GM10248 (cell line): ENCODE results near the gene PNPLA6.
"Not testable (repeated sequence)": the region's sequence is repeated elsewhere in the genome, so short reads cannot be mapped to it uniquely, and the experiment has no call there.

Experiments used
- CTCF ChIA-PET: fragments of 300-600 bp; sonication (Branson Sonifier 250); formaldehyde crosslinking; extraction: SDS; loops from one replicate; lab custom pipeline; 2021; ENCODE audit warnings: antibody characterized with exemption; lab: Yijun Ruan, JAX
- POLR2A ChIA-PET: fragments of 350-650 bp; sonication (Branson Sonifier 250); formaldehyde crosslinking; extraction: SDS; loops from one replicate; lab custom pipeline; 2020; ENCODE audit warnings: antibody characterized with exemption; lab: Yijun Ruan, JAX
- DNase-seq: peaks from one replicate; pipeline ENCODE4 v3.0.0; 2012; ENCODE audit errors: extremely low spot score
- CTCF ChIP-seq: IDR thresholded peaks from 2 replicates; pipeline ENCODE4 v1.5.1; 2012; ENCODE audit warnings: mild to moderate bottlenecking, low read depth; ENCODE audit errors: extremely low read depth, missing control alignments, control extremely low read depth

The PNPLA6 gene

DNA sequence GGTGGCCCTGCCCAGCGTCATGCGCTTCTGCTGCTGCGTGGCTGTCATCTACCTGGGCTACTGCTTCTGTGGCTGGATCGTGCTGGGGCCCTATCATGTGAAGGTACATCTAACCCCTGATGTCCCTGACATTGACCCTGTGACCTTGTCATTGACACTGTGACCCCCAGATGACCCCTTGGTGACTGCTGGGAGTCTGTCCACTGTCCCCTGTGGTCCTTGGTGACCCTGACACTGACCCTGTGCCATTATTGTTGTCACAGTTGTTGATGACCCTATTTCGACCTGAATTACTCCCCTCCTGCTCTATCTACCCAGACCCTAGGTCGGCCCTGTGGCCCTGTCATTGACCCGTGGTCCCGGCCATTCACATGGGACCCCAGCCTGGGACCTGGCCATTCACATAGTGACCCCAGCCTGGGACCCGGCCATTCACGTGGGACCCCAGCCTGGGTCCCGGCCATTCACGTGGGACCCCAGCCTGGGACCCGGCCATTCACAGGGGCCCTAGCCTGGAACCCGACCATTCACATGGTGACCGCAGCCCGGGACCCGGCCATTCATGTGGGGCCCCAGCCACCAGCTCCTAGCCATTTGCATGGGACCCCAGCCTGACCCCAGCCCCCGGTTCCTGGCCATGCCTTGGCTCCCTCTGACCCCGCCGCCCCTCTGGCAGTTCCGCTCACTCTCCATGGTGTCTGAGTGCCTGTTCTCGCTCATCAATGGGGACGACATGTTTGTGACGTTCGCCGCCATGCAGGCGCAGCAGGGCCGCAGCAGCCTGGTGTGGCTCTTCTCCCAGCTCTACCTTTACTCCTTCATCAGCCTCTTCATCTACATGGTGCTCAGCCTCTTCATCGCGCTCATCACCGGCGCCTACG lies 5.7 kb upstream of the PNPLA6 start:
- POLR2A ChIA-PET = no interaction called here
- TF ChIP-seq CTCF = no peak
- CTCF ChIA-PET = interaction anchor here (2.0 kb wide), 1 partner anchor 38 kb away, joined by 4 read pairs; no protein-coding TSS in a partner anchor
- DNase-seq = no peak

DNA sequence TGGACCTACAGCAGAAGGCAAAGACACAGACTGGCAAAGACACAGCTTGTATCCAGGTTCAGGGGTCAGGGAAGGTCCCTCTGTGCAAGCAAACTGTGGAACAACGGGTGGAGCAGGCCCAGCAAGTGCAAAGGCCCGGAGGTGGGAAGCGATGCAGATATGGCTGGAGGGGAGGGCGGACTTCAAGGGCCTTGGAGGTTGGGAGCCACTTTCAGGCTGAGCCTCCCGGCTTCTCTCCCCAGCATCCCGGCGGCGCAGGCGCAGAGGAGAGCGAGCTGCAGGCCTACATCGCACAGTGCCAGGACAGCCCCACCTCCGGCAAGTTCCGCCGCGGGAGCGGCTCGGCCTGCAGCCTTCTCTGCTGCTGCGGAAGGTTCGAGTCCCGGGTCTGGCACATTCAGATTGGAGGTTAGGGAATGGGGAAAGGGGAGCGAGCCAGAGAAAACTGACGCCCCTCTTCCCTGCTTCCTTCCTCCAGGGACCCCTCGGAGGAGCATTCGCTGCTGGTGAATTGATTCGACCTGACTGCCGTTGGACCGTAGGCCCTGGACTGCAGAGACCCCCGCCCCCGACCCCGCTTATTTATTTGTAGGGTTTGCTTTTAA lies 2.1 kb upstream of the PNPLA6 start:
- POLR2A ChIA-PET = interaction anchor here (3.5 kb wide), 1 partner anchor 10 kb away, joined by 16 read pairs; the partner anchor contains the start of gene MCOLN1
- CTCF ChIA-PET = no interaction called here
- TF ChIP-seq CTCF = no peak
- no peak for DNase-seq

- ChIA-PET POLR2A (interaction anchor here (3.5 kb wide), 1 partner anchor 11 kb away, joined by 16 read pairs; the partner anchor contains the start of gene MCOLN1), CTCF (interaction anchor here (1.0 to 1.1 kb wide), 2 partner anchors 34 to 266 kb away, joined by 3 read pairs; no protein-coding TSS in a partner anchor)
- TF ChIP-seq CTCF = no peak
- DNase-seq = peak; percentile 94
Measured at GRCh38 chr19:7533925-7534480, 1.5 kb upstream of the PNPLA6 start.

DNA sequence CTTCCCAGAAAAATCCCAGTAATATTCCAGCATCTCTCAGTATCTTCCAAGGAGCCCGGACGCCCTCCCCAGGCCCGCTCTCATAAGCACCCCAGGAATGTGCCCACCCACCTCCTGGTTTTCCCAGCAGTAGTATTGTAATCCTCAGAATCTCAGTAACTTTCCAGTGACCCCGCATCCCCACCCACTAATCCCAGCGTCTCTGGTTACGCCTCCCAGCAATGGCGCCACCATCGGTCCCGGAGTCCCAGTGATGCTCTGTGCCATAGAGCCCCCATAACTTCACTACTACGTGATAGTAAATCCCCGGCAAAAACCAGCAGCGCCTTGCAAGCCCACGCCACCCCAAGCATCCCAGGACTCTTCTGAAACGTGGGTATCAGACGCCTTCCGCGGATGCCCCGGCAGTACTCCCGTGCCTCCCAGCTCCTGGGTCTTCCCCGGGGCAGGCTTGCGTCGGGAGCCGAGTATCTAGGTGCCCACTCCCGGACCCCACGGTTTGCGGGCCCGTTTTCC lies 928 bp upstream of the PNPLA6 start:
- peak; percentile 68 for DNase-seq
- peak; percentile 14 for TF ChIP-seq CTCF
- ChIA-PET CTCF (interaction anchor here (1.0 to 1.3 kb wide), 3 partner anchors 34 to 334 kb away, joined by 3 to 4 read pairs (median 3); no protein-coding TSS in a partner anchor), POLR2A (interaction anchor here (3.5 kb wide), 1 partner anchor 11 kb away, joined by 16 read pairs; the partner anchor contains the start of gene MCOLN1)

- DNase-seq = no peak
- TF ChIP-seq CTCF = no peak
- ChIA-PET CTCF (interaction anchor here (0.7 to 1.4 kb wide), 4 partner anchors 9 to 333 kb away, joined by 3 to 4 read pairs (median 4); partner anchors contain the start of gene MCOLN1), POLR2A (no interaction called here)
Measured at GRCh38 chr19:7535998-7536695, 630 bp downstream of the PNPLA6 start.

GRCh38 chr19:7538990-7539389 lies 3.5 kb downstream of the PNPLA6 start:
- POLR2A ChIA-PET = interaction anchor here (0.7 kb wide), 1 partner anchor 179 kb away, joined by 7 read pairs; no protein-coding TSS in a partner anchor
- CTCF ChIA-PET = interaction anchor here (0.9 kb wide), 1 partner anchor 29 kb away, joined by 3 read pairs; no protein-coding TSS in a partner anchor
- not testable (repeated sequence) for DNase-seq
